Esophagus squamous epithelium (tissue), 5 donors: ENCODE data around the gene ZMYND15. TPM values are rescaled to one million over a fixed set of nuclear protein-coding genes. Genes with fewer than 3 reads are reported as not detected.

Experiments
- DNase-seq: peaks from one replicate; lab custom pipeline; 2025; lab: John Stamatoyannopoulos, UW
- H3K27ac ChIP-seq, 4 donors: fragments of 200-600 bp; sonication (generic); one replicate each; pipeline ENCODE4 v1.5.1; 2016 to 2019; ENCODE audit warnings: mild to moderate bottlenecking in 1 of 4
- H3K27me3 ChIP-seq, 4 donors: fragments of 200-600 bp; sonication (generic); 1 replicate in 3 of 4; 2 replicates in 1 of 4; pipeline versions ENCODE4 v1.5.1 to v1.6.0; 2017 to 2021; ENCODE audit warnings: antibody characterized with exemption in 1 of 4
- H3K36me3 ChIP-seq, 3 donors: fragments of 200-600 bp; sonication (generic); one replicate each; pipeline ENCODE4 v1.5.1; 2016 to 2019
- H3K4me1 ChIP-seq, 3 donors: fragments of 200-600 bp; sonication (generic); one replicate each; pipeline ENCODE4 v1.5.1; 2017 to 2019
- H3K4me3 ChIP-seq, 4 donors: fragments of 200-600 bp; sonication (generic); 1 replicate in 3 of 4; 2 replicates in 1 of 4; pipeline ENCODE4 v1.5.1; 2016 to 2019; ENCODE audit warnings: mild to moderate bottlenecking in 2 of 4, moderate library complexity in 1 of 4
- H3K9me3 ChIP-seq, 3 donors: fragments of 200-600 bp; sonication (generic); one replicate each; pipeline ENCODE4 v1.5.1; 2016 to 2019
- CTCF ChIP-seq, 6 experiments: fragments of 450-650 bp in 4 of 6; fragments of 200-600 bp in 2 of 6; sonication (generic) in 2 of 6; IDR thresholded peaks; one replicate each; pipeline ENCODE4 v1.5.1; 2016 to 2019; ENCODE audit warnings: antibody characterized with exemption in 6 of 6, mild to moderate bottlenecking in 4 of 6, moderate library complexity in 4 of 6
- POLR2A ChIP-seq, 4 donors: fragments of 450-650 bp; IDR thresholded peaks; one replicate each; pipeline ENCODE4 v1.6.1; 2017; ENCODE audit warnings: antibody characterized with exemption in 4 of 4, mild to moderate bottlenecking in 4 of 4, moderate library complexity in 3 of 4
- WGBS, 2 donors: methylation state at CpG; one replicate each; pipeline ENCODE4 v1.1.5; 2018; 5-methylcytosine and 5-hydroxymethylcytosine counted together
- intact Hi-C: fragments of 100-400 bp; cut with DNase I; formaldehyde crosslinking; loops from one replicate; pipeline ENCODE4 v1.15.0; 2022
- total RNA-seq, 4 donors: library from RNA; depleted of rRNA; stranded (reverse); fragments of >200 nt; gene quantifications; one replicate each; pipeline ENCODE4 v1.1.0, GENCODE V29; 2016
- donor health status: DM: yes; HTN: yes; CAD: no.

ZMYND15 gene
- total RNA-seq, 4 donors from 2014 or later, result 1.1 to 1.7 TPM; not detected in 2

- TF ChIP-seq POLR2A (IDR thresholded peaks at IDR 0.05) (no peak), CTCF (IDR thresholded peaks at IDR 0.05) (no peak)
- whole genome bisulfite sequencing, 2 donors, result no CpG with 5 or more reads among the region's 25 CpGs
- H3K9me3 ChIP-seq, result no peaks in the 10 kb centered on the region
- H3K27me3 ChIP-seq, result peaks cover 0 to 18% (median 0%) of the 10 kb centered on the region in 4 donors
- no peaks in the 10 kb centered on the region for H3K36me3 ChIP-seq
- H3K4me1 ChIP-seq, result peaks cover 21 to 58% (median 32%) of the 10 kb centered on the region in 3 donors
- H3K4me3 ChIP-seq, result peak overlapping the region; percentile 44 to 89 (median 67)
- DNase-seq, result no peak
- H3K27ac ChIP-seq, result peak overlapping the region; percentile 95 to 99 (median 96)
- intact Hi-C loops, result loop anchor here (5.0 kb wide), 2 partner anchors 52 to 98 kb away; partner anchors contain the start of genes CXCL16 and ZMYND15
Measured at GRCh38 chr17:4789701-4789950, 50.0 kb downstream of the ZMYND15 start.

- 0 to 1% methylated on average over 11 to 14 of the region's 91 CpGs for WGBS, 2 donors
- no peaks in the 10 kb centered on the region for H3K36me3 ChIP-seq
- DNase-seq, result peak; percentile 24
- peaks cover 0 to 13% (median 0%) of the 10 kb centered on the region in 4 donors for H3K27me3 ChIP-seq
- H3K4me3 ChIP-seq, result peak overlapping the region; percentile 44 to 89 (median 67)
- TF ChIP-seq POLR2A (IDR thresholded peaks at IDR 0.05) (peak in 3 of 4 donors; percentile 52 to 90 (median 89)), CTCF (IDR thresholded peaks at IDR 0.05) (peak; percentile 68 to 94 (median 84))
- intact Hi-C loops, result loop anchor here (5.0 kb wide), 2 partner anchors 53 to 97 kb away; partner anchors contain the start of genes CXCL16 and ZMYND15
- peak overlapping the region; percentile 95 to 99 (median 96) for H3K27ac ChIP-seq
- no peaks in the 10 kb centered on the region for H3K9me3 ChIP-seq
- H3K4me1 ChIP-seq, result peaks cover 21 to 56% (median 32%) of the 10 kb centered on the region in 3 donors
Measured at GRCh38 chr17:4789951-4790704, 50.5 kb downstream of the ZMYND15 start.

- Histone ChIP-seq H3K27me3 (peaks cover 0 to 8% (median 0%) of the 10 kb centered on the region in 4 donors), H3K27ac (peak overlapping the region; percentile 95 to 99 (median 96)), H3K36me3 (no peaks in the 10 kb centered on the region), H3K4me3 (peak overlapping the region; percentile 44 to 89 (median 67)), H3K9me3 (no peaks in the 10 kb centered on the region), H3K4me1 (peaks cover 18 to 55% (median 26%) of the 10 kb centered on the region in 3 donors)
- WGBS, 2 donors, result 25 to 36% methylated on average over 7 of the region's 7 CpGs
- TF ChIP-seq CTCF (IDR thresholded peaks at IDR 0.05) (no peak), POLR2A (IDR thresholded peaks at IDR 0.05) (no peak)
- no peak for DNase-seq
- intact Hi-C loops, result no loop called here
Measured at GRCh38 chr17:4790705-4791088, 51.1 kb downstream of the ZMYND15 start.

GRCh38 chr17:4795168-4795567 lies 55.5 kb downstream of the ZMYND15 start:
- WGBS, 2 donors, result 93 to 95% methylated on average over 1 of the region's 1 CpG
- peaks cover 4 to 28% (median 8%) of the 10 kb centered on the region in 3 donors for H3K4me1 ChIP-seq
- H3K36me3 ChIP-seq, result peaks cover 0 to 28% (median 8%) of the 10 kb centered on the region in 3 donors
- no peak overlapping the region for H3K4me3 ChIP-seq
- no peaks in the 10 kb centered on the region for H3K27me3 ChIP-seq
- DNase-seq, result no peak
- TF ChIP-seq CTCF (IDR thresholded peaks at IDR 0.05) (no peak), POLR2A (IDR thresholded peaks at IDR 0.05) (no peak)
- intact Hi-C loops, result no loop called here
- H3K9me3 ChIP-seq, result no peaks in the 10 kb centered on the region
- peak overlapping the region; percentile 82 to 97 (median 88) for H3K27ac ChIP-seq

Other genes starting within 250 kb of the ZMYND15 start
- gene SPNS2, start 241.0 kb upstream of the ZMYND15 start, total RNA-seq, result 10 to 100 TPM; 36.8 to 66.6 (median 47.6) TPM
- gene MYBBP1A, start 184.4 kb upstream of the ZMYND15 start, total RNA-seq, result 10 to 100 TPM; 32.4 to 70.0 (median 54.4) TPM
- gene GGT6, start 179.3 kb upstream of the ZMYND15 start, total RNA-seq, result 100 to 1,000 TPM in 1 of 4 donors, 10 to 100 TPM in 3; 46.0 to 141 (median 68.5) TPM
- gene SMTNL2, start 155.3 kb upstream of the ZMYND15 start, total RNA-seq, result under 1 TPM; 0.41 to 0.76 (median 0.69) TPM
- gene ALOX15, start 98.2 kb upstream of the ZMYND15 start, total RNA-seq, result under 1 TPM in 1 of 4 donors, not detected in 3; 0.30 TPM
- gene PELP1, start 35.7 kb upstream of the ZMYND15 start, total RNA-seq, result 10 to 100 TPM; 10.3 to 25.0 (median 14.7) TPM
- 10 to 100 TPM in 2 of 4 donors, 1 to 10 TPM in 2; 4.4 to 24.8 (median 10.1) TPM for gene ARRB2, start 29.2 kb upstream of the ZMYND15 start, total RNA-seq
- gene MED11, start 8.4 kb upstream of the ZMYND15 start, total RNA-seq, result 10 to 100 TPM; 17.3 to 45.3 (median 29.7) TPM
- gene CXCL16, start 95 bp downstream of the ZMYND15 start, total RNA-seq, result 10 to 100 TPM; 15.2 to 28.2 (median 19.5) TPM
- not detected for gene TM4SF5, start 32.1 kb downstream of the ZMYND15 start, total RNA-seq
- gene VMO1, start 46.5 kb downstream of the ZMYND15 start, total RNA-seq, result 1 to 10 TPM in 3 of 4 donors, not detected in 1; 1.3 to 5.2 (median 1.5) TPM
- 1 to 10 TPM in 3 of 4 donors, not detected in 1; 1.1 to 2.0 (median 1.1) TPM for gene GLTPD2, start 49.1 kb downstream of the ZMYND15 start, total RNA-seq
- 100 to 1,000 TPM; 154 to 216 (median 201) TPM for gene PSMB6, start 56.3 kb downstream of the ZMYND15 start, total RNA-seq
- 100 to 1,000 TPM in 1 of 4 donors, 10 to 100 TPM in 3; 38.7 to 114 (median 86.7) TPM for gene PLD2, start 67.3 kb downstream of the ZMYND15 start, total RNA-seq
- gene MINK1, start 93.5 kb downstream of the ZMYND15 start, total RNA-seq, result 100 to 1,000 TPM in 3 of 4 donors, 10 to 100 TPM in 1; 50.1 to 156 (median 117) TPM
- gene C17orf107, start 159.7 kb downstream of the ZMYND15 start, total RNA-seq, result 1 to 10 TPM in 1 of 4 donors, under 1 TPM in 3; 0.27 to 2.7 (median 0.92) TPM
- under 1 TPM in 1 of 4 donors, not detected in 3; 0.57 TPM for gene CHRNE, start 163.3 kb downstream of the ZMYND15 start, total RNA-seq
- not detected for gene GP1BA, start 192.4 kb downstream of the ZMYND15 start, total RNA-seq
- 10 to 100 TPM; 29.3 to 54.2 (median 42.2) TPM for gene SLC25A11, start 200.2 kb downstream of the ZMYND15 start, total RNA-seq
- 10 to 100 TPM; 42.3 to 57.4 (median 54.2) TPM for gene RNF167, start 200.4 kb downstream of the ZMYND15 start, total RNA-seq
- 100 to 1,000 TPM; 520 to 970 (median 715) TPM for gene PFN1, start 208.7 kb downstream of the ZMYND15 start, total RNA-seq
- 1 to 10 TPM in 2 of 4 donors, under 1 TPM in 1, not detected in 1; 0.31 to 3.6 (median 1.5) TPM for gene ENO3, start 211.3 kb downstream of the ZMYND15 start, total RNA-seq
- 10 to 100 TPM; 34.5 to 48.8 (median 39.5) TPM for gene SPAG7, start 228.0 kb downstream of the ZMYND15 start, total RNA-seq
- 10 to 100 TPM in 3 of 4 donors, 1 to 10 TPM in 1; 6.9 to 19.6 (median 13.4) TPM for gene CAMTA2, start 247.8 kb downstream of the ZMYND15 start, total RNA-seq